Transverse colon (tissue), 4 donors: ENCODE measurements around the gene CDK14.

Source experiments
- POLR2AphosphoS5 ChIP-seq, 3 donors: sonication (generic); formaldehyde crosslinking; IDR thresholded peaks; one replicate each; pipeline ENCODE4 v1.6.1; 2016; ENCODE audit warnings: antibody characterized with exemption in 3 of 3
- TF ChIP-seq, protein P1 (sequence below), 5 experiments: fragments of 200-600 bp in 3 of 5; fragments of 450-650 bp in 2 of 5; sonication (generic) in 3 of 5; IDR thresholded peaks; 1 replicate in 2 of 5; 2 replicates in 3 of 5; pipeline ENCODE4 v1.5.1; 2016 to 2017; ENCODE audit warnings: antibody characterized with exemption in 5 of 5, inconsistent platforms in 3 of 5, mild to moderate bottlenecking in 2 of 5, moderate library complexity in 1 of 5

GRCh38 chr7:91247500-91247899 lies 651.4 kb downstream of the CDK14 start:
- TF ChIP-seq POLR2AphosphoS5 (IDR thresholded peaks at IDR 0.05), result no peak
- TF ChIP-seq, protein P1, sequence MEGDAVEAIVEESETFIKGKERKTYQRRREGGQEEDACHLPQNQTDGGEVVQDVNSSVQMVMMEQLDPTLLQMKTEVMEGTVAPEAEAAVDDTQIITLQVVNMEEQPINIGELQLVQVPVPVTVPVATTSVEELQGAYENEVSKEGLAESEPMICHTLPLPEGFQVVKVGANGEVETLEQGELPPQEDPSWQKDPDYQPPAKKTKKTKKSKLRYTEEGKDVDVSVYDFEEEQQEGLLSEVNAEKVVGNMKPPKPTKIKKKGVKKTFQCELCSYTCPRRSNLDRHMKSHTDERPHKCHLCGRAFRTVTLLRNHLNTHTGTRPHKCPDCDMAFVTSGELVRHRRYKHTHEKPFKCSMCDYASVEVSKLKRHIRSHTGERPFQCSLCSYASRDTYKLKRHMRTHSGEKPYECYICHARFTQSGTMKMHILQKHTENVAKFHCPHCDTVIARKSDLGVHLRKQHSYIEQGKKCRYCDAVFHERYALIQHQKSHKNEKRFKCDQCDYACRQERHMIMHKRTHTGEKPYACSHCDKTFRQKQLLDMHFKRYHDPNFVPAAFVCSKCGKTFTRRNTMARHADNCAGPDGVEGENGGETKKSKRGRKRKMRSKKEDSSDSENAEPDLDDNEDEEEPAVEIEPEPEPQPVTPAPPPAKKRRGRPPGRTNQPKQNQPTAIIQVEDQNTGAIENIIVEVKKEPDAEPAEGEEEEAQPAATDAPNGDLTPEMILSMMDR (IDR thresholded peaks at IDR 0.05), result no peak
